Measurements from ENCODE around the gene ZNF804A.

ZNF804A gene

DNA sequence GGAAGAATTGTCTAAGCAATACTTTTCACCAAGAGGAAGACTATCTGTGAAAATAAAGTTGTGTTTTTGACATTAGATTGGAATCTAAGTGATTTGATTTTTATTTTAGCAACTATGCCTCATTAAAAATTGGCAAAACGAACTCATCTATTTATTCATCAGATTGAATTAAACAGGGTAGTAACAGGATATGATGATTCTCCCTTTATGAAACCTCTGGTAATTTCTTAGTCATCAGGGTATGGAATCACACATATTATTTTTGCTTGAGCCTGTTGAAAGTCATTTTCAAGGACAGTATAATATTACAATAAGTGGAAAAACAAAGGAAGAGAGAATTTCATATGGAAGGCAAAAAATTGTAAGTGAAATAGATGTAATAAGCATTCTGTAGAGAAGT lies 22.0 kb downstream of the ZNF804A start:
- TF ChIP-seq, protein P1, sequence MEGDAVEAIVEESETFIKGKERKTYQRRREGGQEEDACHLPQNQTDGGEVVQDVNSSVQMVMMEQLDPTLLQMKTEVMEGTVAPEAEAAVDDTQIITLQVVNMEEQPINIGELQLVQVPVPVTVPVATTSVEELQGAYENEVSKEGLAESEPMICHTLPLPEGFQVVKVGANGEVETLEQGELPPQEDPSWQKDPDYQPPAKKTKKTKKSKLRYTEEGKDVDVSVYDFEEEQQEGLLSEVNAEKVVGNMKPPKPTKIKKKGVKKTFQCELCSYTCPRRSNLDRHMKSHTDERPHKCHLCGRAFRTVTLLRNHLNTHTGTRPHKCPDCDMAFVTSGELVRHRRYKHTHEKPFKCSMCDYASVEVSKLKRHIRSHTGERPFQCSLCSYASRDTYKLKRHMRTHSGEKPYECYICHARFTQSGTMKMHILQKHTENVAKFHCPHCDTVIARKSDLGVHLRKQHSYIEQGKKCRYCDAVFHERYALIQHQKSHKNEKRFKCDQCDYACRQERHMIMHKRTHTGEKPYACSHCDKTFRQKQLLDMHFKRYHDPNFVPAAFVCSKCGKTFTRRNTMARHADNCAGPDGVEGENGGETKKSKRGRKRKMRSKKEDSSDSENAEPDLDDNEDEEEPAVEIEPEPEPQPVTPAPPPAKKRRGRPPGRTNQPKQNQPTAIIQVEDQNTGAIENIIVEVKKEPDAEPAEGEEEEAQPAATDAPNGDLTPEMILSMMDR (IDR thresholded peaks at IDR 0.05; ENCODE audit: insufficient read depth, low read length, missing control alignments) = no peak
- ChIA-PET CTCF (no interaction called here), POLR2A (no interaction called here)
- no peak for DNase-seq (ENCODE audit: low read depth, low spot score)
- no peak overlapping the region for H3K4me3 ChIP-seq (ENCODE audit: low read depth, low read length)

DNA sequence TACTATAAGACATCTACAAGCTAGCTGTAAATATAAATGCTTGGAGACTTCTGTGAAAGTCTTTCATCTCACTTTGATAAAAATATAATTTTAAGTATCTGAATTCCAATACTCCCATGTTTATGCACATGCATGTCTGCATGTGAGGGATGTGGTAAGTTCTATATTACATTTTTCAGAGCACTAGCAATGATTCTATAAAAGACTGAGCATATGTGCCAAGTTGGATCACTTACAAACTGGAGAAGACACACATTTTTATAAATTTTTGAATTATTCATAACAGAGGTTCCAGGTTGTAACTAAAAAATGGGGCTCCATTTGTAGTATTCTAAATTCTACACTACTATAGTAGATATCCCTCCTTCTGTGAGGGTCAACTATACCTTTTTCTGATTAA lies 26.0 kb downstream of the ZNF804A start:
- TF ChIP-seq, protein P1 (IDR thresholded peaks at IDR 0.05; ENCODE audit: insufficient read depth, low read length, missing control alignments) = no peak
- H3K4me3 ChIP-seq (ENCODE audit: low read depth, low read length) = no peak overlapping the region
- POLR2A ChIA-PET = no interaction called here
- CTCF ChIA-PET = no interaction called here
- no peak for DNase-seq (ENCODE audit: low read depth, low spot score)

DNA sequence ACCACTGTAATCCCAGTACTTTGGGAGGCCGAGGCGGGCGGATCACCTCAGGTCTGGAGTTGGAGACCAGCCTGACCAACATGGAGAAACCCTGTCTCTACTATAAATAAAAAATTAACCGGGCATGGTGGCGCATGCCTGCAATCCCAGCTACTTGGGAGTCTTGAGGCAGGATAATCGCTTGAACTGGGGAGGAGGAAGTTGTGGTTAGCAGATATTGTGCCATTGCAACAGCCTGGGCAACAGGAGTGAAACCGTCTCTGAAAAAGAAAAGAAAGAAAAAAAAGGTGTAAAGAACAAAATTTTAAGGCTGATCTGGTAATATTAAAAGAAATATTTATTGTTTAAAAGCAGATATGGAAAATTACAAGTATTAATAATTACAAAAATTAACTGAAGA lies 29.7 kb downstream of the ZNF804A start:
- ChIA-PET POLR2A (no interaction called here), CTCF (no interaction called here)
- no peak for DNase-seq (ENCODE audit: low read depth, low spot score)
- TF ChIP-seq, protein P1 (IDR thresholded peaks at IDR 0.05; ENCODE audit: insufficient read depth, low read length, missing control alignments) = no peak
- no peak overlapping the region for H3K4me3 ChIP-seq (ENCODE audit: low read depth, low read length)

DNA sequence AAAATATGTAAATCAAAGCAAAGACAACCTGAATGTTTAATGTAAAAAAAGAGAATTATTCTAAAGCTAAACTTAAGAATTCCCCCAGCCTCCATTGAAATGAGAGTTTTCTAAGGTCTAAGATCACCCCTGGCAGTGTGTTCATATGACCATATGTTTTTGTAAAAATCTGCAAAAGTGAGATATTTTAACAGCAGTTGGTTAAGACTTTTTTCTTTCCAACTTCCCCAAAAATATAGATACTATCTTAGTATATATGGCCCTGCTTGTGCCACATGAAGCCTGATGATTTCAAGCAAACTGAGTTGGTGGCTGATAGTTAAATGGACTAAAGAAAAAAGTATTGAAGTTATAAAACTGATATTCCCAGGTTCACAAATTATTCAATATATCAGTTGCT lies 35.4 kb downstream of the ZNF804A start:
- TF ChIP-seq, protein P1 (IDR thresholded peaks at IDR 0.05; ENCODE audit: insufficient read depth, low read length, missing control alignments) = no peak
- H3K4me3 ChIP-seq (ENCODE audit: low read depth, low read length) = no peak overlapping the region
- DNase-seq (ENCODE audit: low read depth, low spot score) = no peak
- ChIA-PET POLR2A (no interaction called here), CTCF (no interaction called here)

DNA sequence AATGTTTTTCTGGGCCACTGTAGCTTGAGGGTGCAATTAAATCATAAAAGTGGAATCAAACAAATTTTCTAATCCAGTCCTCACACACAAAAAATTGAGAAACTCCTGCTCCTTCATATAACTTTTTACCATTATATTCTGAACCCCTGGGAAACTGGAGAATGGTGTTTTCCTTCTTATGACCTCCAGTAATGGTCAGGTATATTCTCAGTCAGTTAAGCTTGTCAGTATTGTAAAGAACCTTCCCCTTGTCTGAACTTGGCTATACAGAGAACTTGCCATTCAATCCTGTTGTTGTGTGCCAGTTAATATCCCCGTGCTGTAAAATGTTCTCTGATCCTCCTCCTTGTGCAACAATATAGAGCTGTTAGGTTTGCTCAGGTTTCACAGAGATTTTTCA lies 39.5 kb downstream of the ZNF804A start:
- ChIA-PET POLR2A (no interaction called here), CTCF (no interaction called here)
- no peak overlapping the region for H3K4me3 ChIP-seq (ENCODE audit: low read depth, low read length)
- DNase-seq (ENCODE audit: low read depth, low spot score) = no peak
- TF ChIP-seq, protein P1 (IDR thresholded peaks at IDR 0.05; ENCODE audit: insufficient read depth, low read length, missing control alignments) = no peak

DNA sequence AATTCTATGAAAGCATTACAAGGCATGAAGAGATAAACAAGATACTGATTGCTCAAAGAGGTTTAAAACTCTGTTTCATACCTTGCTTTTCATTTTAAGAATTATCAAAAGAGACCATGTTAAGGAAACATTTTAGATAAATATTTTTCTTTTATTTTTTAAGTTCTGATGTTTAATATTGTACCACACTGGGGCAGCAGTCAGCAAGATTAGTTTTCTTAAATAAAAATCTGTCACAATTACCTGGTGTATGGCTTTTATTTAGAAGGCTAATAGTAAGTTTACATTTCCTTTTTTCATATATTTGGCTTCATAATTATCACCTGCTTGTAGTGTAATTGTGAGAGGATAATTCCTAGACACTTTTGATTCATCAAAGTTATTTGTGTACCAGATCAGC lies 46.4 kb downstream of the ZNF804A start:
- POLR2A ChIA-PET = no interaction called here
- DNase-seq (ENCODE audit: low read depth, low spot score) = no peak
- CTCF ChIA-PET = no interaction called here
- TF ChIP-seq, protein P1 (IDR thresholded peaks at IDR 0.05; ENCODE audit: insufficient read depth, low read length, missing control alignments) = no peak
- H3K4me3 ChIP-seq (ENCODE audit: low read depth, low read length) = no peak overlapping the region

All from AG04449 (cell line).